Naive B cell (primary cell): ENCODE results near the gene PFN4. TPM values are rescaled to one million over a fixed set of nuclear protein-coding genes. Genes with fewer than 3 reads are reported as not detected.

Source experiments
- polyA plus RNA-seq, 6 donors: library from polyadenylated mRNA; unstranded; fragments of 300-500 nt; fragmentation: Illumina TruSeq; gene quantifications; one replicate each; pipeline ENCODE4 v1.2.3, GENCODE V29; 2021; ENCODE audit warnings: low read depth in 6 of 6

PFN4 gene
- polyA plus RNA-seq, 6 donors from 2014 or later = not detected

Other genes with a start within 250 kb of the PFN4 start
- 10 to 100 TPM in 4 of 6 donors, 1 to 10 TPM in 2; 8.7 to 21.6 (median 15.0) TPM for gene ATAD2B, start 196.2 kb downstream of the PFN4 start, polyA plus RNA-seq
- gene UBXN2A, start 182.9 kb downstream of the PFN4 start, polyA plus RNA-seq = 10 to 100 TPM in 5 of 6 donors, 1 to 10 TPM in 1; 8.0 to 14.2 (median 11.7) TPM
- gene MFSD2B, start 113.2 kb downstream of the PFN4 start, polyA plus RNA-seq = under 1 TPM in 2 of 6 donors, not detected in 4; 0.27 to 0.74 TPM
- 1 to 10 TPM in 5 of 6 donors, not detected in 1; 4.1 to 9.8 (median 5.2) TPM for gene WDCP, start 75.9 kb downstream of the PFN4 start, polyA plus RNA-seq
- gene FKBP1B, start 73.6 kb downstream of the PFN4 start, polyA plus RNA-seq = 1 to 10 TPM in 5 of 6 donors, not detected in 1; 1.4 to 2.4 (median 1.4) TPM
- gene SF3B6, start 47.0 kb downstream of the PFN4 start, polyA plus RNA-seq = 100 to 1,000 TPM; 148 to 229 (median 185) TPM
- 1 to 10 TPM in 4 of 6 donors, under 1 TPM in 1, not detected in 1; 0.65 to 2.7 (median 1.2) TPM for gene TP53I3, start 38.5 kb downstream of the PFN4 start, polyA plus RNA-seq
- 10 to 100 TPM in 2 of 6 donors, 1 to 10 TPM in 4; 3.1 to 15.0 (median 8.3) TPM for gene FAM228B, start 135 bp upstream of the PFN4 start, polyA plus RNA-seq
- not detected for gene FAM228A, start 51.7 kb upstream of the PFN4 start, polyA plus RNA-seq
- gene ITSN2, start 237.2 kb upstream of the PFN4 start, polyA plus RNA-seq = 100 to 1,000 TPM in 4 of 6 donors, 10 to 100 TPM in 2; 57.8 to 163 (median 113) TPM